ENCODE data around the gene PTGES3.

PTGES3 gene

GRCh38 chr12:56616925-56617324, 71.2 kb downstream of the PTGES3 start:
- no peak for FAIRE-seq

GRCh38 chr12:56616244-56616643, 71.8 kb downstream of the PTGES3 start:
- no peak for FAIRE-seq

- FAIRE-seq: no peak
These were observed 73.5 kb downstream of the PTGES3 start for GRCh38 chr12:56614627-56615026.

Data from G401.6 (cell line).